HepG2 (cell line): ENCODE results near the gene LRRC15. TPM values are rescaled to one million over a fixed set of nuclear protein-coding genes. Genes with fewer than 3 reads are reported as not detected.

Experiments used
- BRD4 ChIP-seq: sonication (generic); formaldehyde crosslinking; IDR thresholded peaks from 2 replicates; pipeline ENCODE4 v1.4.0; 2020; ENCODE audit warnings: missing genetic modification reagents
- CHCHD3 ChIP-seq: sonication (generic); formaldehyde crosslinking; IDR thresholded peaks from 2 replicates; pipeline ENCODE4 v1.8.0; 2022; ENCODE audit warnings: mild to moderate bottlenecking, missing genetic modification reagents, moderate library complexity
- CHD4 ChIP-seq: fragments of 200-600 bp; sonication (generic); IDR thresholded peaks from 2 replicates; pipeline ENCODE4 v1.7.0; 2017; ENCODE audit warnings: mild to moderate bottlenecking, low read length, borderline replicate concordance
- FOSL1 ChIP-seq: sonication (generic); formaldehyde crosslinking; IDR thresholded peaks from 2 replicates; pipeline ENCODE4 v1.9.0; 2021; ENCODE audit warnings: missing genetic modification reagents, borderline replicate concordance
- GLI4 ChIP-seq: sonication (generic); formaldehyde crosslinking; IDR thresholded peaks from 2 replicates; pipeline ENCODE4 v1.5.1; 2020; ENCODE audit warnings: missing genetic modification reagents, mild to moderate bottlenecking, moderate library complexity, borderline replicate concordance
- HDAC6 ChIP-seq: fragments of 200-600 bp; sonication (generic); IDR thresholded peaks from 2 replicates; pipeline ENCODE4 v1.7.0; 2017; ENCODE audit warnings: mild to moderate bottlenecking, antibody characterized with exemption, low read length, low read depth
- HES4 ChIP-seq: sonication (generic); formaldehyde crosslinking; IDR thresholded peaks from 2 replicates; pipeline ENCODE4 v1.9.0; 2021; ENCODE audit warnings: mild to moderate bottlenecking, missing genetic modification reagents, borderline replicate concordance
- MTF1 ChIP-seq: sonication (generic); formaldehyde crosslinking; IDR thresholded peaks from 2 replicates; pipeline ENCODE4 v1.5.0; 2020; ENCODE audit warnings: missing genetic modification reagents
- PHB2 ChIP-seq: fragments of 450-650 bp; IDR thresholded peaks from 2 replicates; pipeline ENCODE4 v1.6.1; 2018; ENCODE audit not compliant: partially characterized antibody
- SOX13 ChIP-seq, 3 experiments: fragments of 450-650 bp in 1 of 3; sonication (generic) in 1 of 3; formaldehyde crosslinking in 1 of 3; IDR thresholded peaks in 2 of 3; conservative IDR thresholded peaks in 1 of 3; 2 replicates each; pipeline versions ENCODE4 v1.5.0 to v1.6.1; 2016 to 2020; ENCODE audit warnings: antibody characterized with exemption in 1 of 3, mild to moderate bottlenecking in 1 of 3, missing compliant biosample characterization in 1 of 3, missing genetic modification reagents in 1 of 3, moderate library complexity in 1 of 3
- ZBTB7A ChIP-seq: sonication (generic); formaldehyde crosslinking; IDR thresholded peaks from 2 replicates; pipeline ENCODE4 v1.8.0; 2022; ENCODE audit warnings: mild to moderate bottlenecking, missing genetic modification reagents
- ZEB1 ChIP-seq: IDR thresholded peaks from 2 replicates; pipeline ENCODE4 v1.6.1; 2012; ENCODE audit warnings: mild to moderate bottlenecking, low read depth, inconsistent platforms; ENCODE audit not compliant: insufficient replicate concordance
- ZFYVE20 ChIP-seq: sonication (generic); formaldehyde crosslinking; IDR thresholded peaks from 2 replicates; pipeline ENCODE4 v1.8.0; 2023; ENCODE audit warnings: low read depth, mild to moderate bottlenecking, moderate library complexity, missing genetic modification reagents, borderline replicate concordance
- ZMAT3 ChIP-seq: sonication (generic); formaldehyde crosslinking; conservative IDR thresholded peaks from 2 replicates; pipeline ENCODE4 v1.7.0; 2021; ENCODE audit warnings: missing genetic modification reagents
- ZNF703 ChIP-seq: sonication (generic); formaldehyde crosslinking; IDR thresholded peaks from 2 replicates; pipeline ENCODE4 v1.5.1; 2020; ENCODE audit warnings: missing genetic modification reagents, mild to moderate bottlenecking, moderate library complexity, borderline replicate concordance
- ZNF749 ChIP-seq: sonication (generic); formaldehyde crosslinking; IDR thresholded peaks from 2 replicates; pipeline ENCODE4 v1.8.0; 2022; ENCODE audit warnings: mild to moderate bottlenecking, missing genetic modification reagents, moderate library complexity, borderline replicate concordance
- ZSCAN21 ChIP-seq: sonication (generic); formaldehyde crosslinking; IDR thresholded peaks from 2 replicates; pipeline ENCODE4 v1.8.0; 2022; ENCODE audit warnings: mild to moderate bottlenecking, missing genetic modification reagents, moderate library complexity, borderline replicate concordance
- polyA plus RNA-seq, 8 experiments: library from polyadenylated mRNA; depleted of rRNA in 3 of 8; stranded (reverse) in 7 of 8; unstranded in 1 of 8; fragments of >200 nt; fragmentation: Illumina TruSeq in 4 of 8; extraction: Trizol in 4 of 8; gene quantifications; 2 replicates each; pipeline versions ENCODE4 v1.2.1 to v1.2.3, GENCODE V29; 2011 to 2016; ENCODE audit warnings: low read depth in 4 of 8, missing spikeins in 1 of 8, mixed read lengths in 1 of 8; ENCODE audit not compliant: insufficient read depth in 1 of 8
- total RNA-seq, 5 experiments: library from RNA; depleted of rRNA; stranded (reverse); fragments of >200 nt; fragmentation: Illumina TruSeq; extraction: Trizol; gene quantifications; 2 replicates each; pipeline ENCODE4 v1.2.3, GENCODE V29; 2016; ENCODE audit warnings: low read depth in 1 of 5
- TF ChIP-seq, protein P1 (sequence below): IDR thresholded peaks from 2 replicates; pipeline ENCODE4 v1.6.1; 2012; ENCODE audit warnings: inconsistent platforms
- TF ChIP-seq, protein P2 (sequence below): sonication (generic); formaldehyde crosslinking; IDR thresholded peaks from 2 replicates; pipeline ENCODE4 v1.8.0; 2022; ENCODE audit warnings: mild to moderate bottlenecking, missing genetic modification reagents, moderate library complexity
- TF ChIP-seq, protein P3 (sequence below): sonication (generic); formaldehyde crosslinking; IDR thresholded peaks from 2 replicates; pipeline ENCODE4 v1.5.1; 2020; ENCODE audit warnings: missing genetic modification reagents, mild to moderate bottlenecking, borderline replicate concordance
- TF ChIP-seq, protein P4 (sequence below): sonication (generic); formaldehyde crosslinking; IDR thresholded peaks from 2 replicates; pipeline ENCODE4 v1.5.1; 2020; ENCODE audit warnings: missing genetic modification reagents, mild to moderate bottlenecking, borderline replicate concordance
- TF ChIP-seq, protein P5 (sequence below), 2 experiments: sonication (generic) in 1 of 2; formaldehyde crosslinking in 1 of 2; IDR thresholded peaks; 2 replicates each; pipeline versions ENCODE4 v1.4.0 to v1.6.1; 2018 to 2020; ENCODE audit warnings: missing genetic modification reagents in 2 of 2, borderline replicate concordance in 1 of 2, low read depth in 1 of 2, mild to moderate bottlenecking in 1 of 2, missing biosample characterization in 1 of 2

Gene LRRC15
- total and polyA plus RNA-seq, 2 of the 13 experiments (the other 11 are each of a cell fraction or from before 2014, with no cell fraction given): not detected

DNA sequence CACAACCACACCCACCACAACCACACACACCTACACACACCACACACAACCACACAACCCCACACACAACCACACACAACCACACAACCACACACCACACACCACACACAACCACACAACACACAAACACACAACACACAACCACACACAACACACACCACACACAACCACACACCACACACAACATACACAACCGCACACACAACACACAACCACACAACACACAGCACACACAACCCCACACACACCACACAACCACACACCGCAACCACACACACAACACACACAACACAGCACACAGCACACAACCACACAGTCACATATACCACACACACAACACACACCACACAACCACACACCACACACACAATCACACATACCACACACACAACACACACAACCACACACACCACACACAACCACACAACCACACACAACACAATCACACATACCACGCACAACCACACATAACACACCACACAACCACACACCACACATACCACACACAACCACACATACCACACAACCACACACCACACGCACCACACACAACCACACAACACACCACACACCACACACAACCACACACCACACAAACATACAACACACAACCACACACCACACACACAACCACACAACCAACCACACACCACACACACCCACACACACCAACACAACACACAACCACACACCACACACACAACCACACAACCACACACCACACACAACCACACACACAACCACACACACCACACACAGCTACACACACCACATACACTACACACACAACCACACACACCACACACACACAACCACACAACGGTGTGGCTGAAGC lies 42.1 kb downstream of the LRRC15 start (continued):
- TF ChIP-seq FOSL1 (CRISPR knock-in tag) (no peak), HDAC6 (peak; percentile 92; the same call in 1 of the 2 replicates), ZNF703 (CRISPR knock-in tag) (no peak), ZNF749 (CRISPR knock-in tag) (no peak), PHB2 (no peak), MTF1 (no peak), HES4 (CRISPR knock-in tag) (no peak), ZFYVE20 (CRISPR knock-in tag) (0 out of 2 replicates have a peak, but pooled peaks have one; percentile 81), ZSCAN21 (CRISPR knock-in tag) (0 out of 2 replicates have a peak, but pooled peaks have one; percentile 28), ZBTB7A (0 out of 2 replicates have a peak, but pooled peaks have one; percentile 24), SOX13 (IDR thresholded peaks at IDR 0.05) (no peak), SOX13 (CRISPR knock-in tag; conservative IDR thresholded peaks at IDR 0.05 in 1 of 2, IDR thresholded peaks at IDR 0.05 in 1 of 2) (no peak), ZEB1 (no peak), BRD4 (CRISPR knock-in tag) (no peak), ZMAT3 (no peak), GLI4 (CRISPR knock-in tag) (0 out of 2 replicates have a peak, but pooled peaks have one; percentile 43), CHCHD3 (CRISPR knock-in tag) (no peak; the same call in 1 of the 2 replicates), CHD4 (peak; percentile 92)
- TF ChIP-seq, protein P1, sequence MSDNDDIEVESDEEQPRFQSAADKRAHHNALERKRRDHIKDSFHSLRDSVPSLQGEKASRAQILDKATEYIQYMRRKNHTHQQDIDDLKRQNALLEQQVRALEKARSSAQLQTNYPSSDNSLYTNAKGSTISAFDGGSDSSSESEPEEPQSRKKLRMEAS: peak; percentile 8; the same call in 1 of the 2 replicates
- TF ChIP-seq, protein P2, sequence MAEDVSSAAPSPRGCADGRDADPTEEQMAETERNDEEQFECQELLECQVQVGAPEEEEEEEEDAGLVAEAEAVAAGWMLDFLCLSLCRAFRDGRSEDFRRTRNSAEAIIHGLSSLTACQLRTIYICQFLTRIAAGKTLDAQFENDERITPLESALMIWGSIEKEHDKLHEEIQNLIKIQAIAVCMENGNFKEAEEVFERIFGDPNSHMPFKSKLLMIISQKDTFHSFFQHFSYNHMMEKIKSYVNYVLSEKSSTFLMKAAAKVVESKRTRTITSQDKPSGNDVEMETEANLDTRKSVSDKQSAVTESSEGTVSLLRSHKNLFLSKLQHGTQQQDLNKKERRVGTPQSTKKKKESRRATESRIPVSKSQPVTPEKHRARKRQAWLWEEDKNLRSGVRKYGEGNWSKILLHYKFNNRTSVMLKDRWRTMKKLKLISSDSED: no peak
- TF ChIP-seq, protein P3, sequence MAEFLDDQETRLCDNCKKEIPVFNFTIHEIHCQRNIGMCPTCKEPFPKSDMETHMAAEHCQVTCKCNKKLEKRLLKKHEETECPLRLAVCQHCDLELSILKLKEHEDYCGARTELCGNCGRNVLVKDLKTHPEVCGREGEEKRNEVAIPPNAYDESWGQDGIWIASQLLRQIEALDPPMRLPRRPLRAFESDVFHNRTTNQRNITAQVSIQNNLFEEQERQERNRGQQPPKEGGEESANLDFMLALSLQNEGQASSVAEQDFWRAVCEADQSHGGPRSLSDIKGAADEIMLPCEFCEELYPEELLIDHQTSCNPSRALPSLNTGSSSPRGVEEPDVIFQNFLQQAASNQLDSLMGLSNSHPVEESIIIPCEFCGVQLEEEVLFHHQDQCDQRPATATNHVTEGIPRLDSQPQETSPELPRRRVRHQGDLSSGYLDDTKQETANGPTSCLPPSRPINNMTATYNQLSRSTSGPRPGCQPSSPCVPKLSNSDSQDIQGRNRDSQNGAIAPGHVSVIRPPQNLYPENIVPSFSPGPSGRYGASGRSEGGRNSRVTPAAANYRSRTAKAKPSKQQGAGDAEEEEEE (CRISPR knock-in tag): no peak
- TF ChIP-seq, protein P4, sequence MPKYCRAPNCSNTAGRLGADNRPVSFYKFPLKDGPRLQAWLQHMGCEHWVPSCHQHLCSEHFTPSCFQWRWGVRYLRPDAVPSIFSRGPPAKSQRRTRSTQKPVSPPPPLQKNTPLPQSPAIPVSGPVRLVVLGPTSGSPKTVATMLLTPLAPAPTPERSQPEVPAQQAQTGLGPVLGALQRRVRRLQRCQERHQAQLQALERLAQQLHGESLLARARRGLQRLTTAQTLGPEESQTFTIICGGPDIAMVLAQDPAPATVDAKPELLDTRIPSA (CRISPR knock-in tag): no peak
- TF ChIP-seq, protein P5, sequence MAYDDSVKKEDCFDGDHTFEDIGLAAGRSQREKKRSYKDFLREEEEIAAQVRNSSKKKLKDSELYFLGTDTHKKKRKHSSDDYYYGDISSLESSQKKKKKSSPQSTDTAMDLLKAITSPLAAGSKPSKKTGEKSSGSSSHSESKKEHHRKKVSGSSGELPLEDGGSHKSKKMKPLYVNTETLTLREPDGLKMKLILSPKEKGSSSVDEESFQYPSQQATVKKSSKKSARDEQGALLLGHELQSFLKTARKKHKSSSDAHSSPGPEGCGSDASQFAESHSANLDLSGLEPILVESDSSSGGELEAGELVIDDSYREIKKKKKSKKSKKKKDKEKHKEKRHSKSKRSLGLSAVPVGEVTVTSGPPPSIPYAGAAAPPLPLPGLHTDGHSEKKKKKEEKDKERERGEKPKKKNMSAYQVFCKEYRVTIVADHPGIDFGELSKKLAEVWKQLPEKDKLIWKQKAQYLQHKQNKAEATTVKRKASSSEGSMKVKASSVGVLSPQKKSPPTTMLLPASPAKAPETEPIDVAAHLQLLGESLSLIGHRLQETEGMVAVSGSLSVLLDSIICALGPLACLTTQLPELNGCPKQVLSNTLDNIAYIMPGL (CRISPR knock-in tag; IDR thresholded peaks at IDR 0.05; ENCODE audit: borderline replicate concordance in 1 of 2, low read depth in 1 of 2): 0 out of 4 replicates have a peak, but pooled peaks of 1 of the 2 experiments have one; percentile 33
